NCI-H748 treated with DMSO at 0.1 percent for 48 hours (cell line): ENCODE measurements around the gene PLEKHN1.

Experiments used
- DNase-seq: peaks from one replicate; lab custom pipeline; 2025; lab: John Stamatoyannopoulos, UW

Gene PLEKHN1

GRCh38 chr1:962381-963300 lies 3.6 kb upstream of the PLEKHN1 start:
- DNase-seq, result no peak

DNA sequence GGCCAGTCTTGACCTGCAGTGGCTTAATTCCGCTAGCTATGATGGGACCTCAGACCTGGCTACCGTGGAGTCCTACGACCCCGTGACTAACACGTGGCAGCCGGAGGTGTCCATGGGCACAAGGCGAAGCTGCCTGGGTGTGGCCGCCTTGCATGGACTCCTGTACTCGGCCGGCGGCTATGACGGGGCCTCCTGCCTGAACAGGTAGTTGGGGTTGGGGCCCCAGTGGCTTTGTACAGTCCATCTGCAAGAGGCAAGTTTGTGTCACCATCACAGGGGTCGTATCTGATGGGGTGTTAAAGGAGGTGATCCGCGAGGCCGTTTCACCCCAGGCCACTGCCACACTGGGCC lies 3.0 kb upstream of the PLEKHN1 start:
- DNase-seq, result no peak

DNA sequence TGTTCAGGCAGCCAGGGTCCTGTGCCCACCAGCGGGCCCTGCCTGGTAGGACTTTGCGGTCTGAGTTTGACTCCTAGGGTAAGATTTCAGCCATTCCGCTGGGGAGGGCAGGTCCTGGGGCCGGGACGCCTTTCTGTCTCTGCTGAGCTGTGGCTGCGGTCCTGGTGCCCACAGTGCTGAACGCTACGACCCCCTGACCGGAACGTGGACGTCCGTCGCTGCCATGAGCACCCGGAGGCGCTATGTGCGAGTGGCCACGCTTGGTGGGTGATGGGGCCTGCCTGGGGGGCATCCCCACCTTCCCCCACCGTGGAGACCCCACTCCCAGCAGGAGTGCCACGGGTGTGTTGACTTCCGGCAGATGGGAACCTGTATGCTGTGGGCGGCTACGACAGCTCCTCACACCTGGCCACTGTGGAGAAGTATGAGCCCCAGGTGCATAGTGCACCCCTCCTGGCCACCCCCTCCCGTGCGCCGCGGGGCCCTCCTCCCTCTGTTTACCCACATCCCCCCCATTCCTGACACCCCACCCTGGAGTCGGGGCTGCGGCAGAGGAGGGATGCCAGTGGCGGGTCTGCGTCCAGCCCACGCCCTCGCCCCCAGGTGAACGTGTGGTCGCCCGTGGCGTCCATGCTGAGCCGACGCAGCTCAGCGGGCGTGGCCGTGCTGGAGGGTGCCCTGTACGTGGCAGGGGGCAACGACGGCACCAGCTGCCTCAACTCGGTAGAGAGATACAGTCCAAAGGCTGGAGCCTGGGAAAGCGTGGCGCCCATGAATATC lies 2.3 kb upstream of the PLEKHN1 start:
- no peak for DNase-seq

DNA sequence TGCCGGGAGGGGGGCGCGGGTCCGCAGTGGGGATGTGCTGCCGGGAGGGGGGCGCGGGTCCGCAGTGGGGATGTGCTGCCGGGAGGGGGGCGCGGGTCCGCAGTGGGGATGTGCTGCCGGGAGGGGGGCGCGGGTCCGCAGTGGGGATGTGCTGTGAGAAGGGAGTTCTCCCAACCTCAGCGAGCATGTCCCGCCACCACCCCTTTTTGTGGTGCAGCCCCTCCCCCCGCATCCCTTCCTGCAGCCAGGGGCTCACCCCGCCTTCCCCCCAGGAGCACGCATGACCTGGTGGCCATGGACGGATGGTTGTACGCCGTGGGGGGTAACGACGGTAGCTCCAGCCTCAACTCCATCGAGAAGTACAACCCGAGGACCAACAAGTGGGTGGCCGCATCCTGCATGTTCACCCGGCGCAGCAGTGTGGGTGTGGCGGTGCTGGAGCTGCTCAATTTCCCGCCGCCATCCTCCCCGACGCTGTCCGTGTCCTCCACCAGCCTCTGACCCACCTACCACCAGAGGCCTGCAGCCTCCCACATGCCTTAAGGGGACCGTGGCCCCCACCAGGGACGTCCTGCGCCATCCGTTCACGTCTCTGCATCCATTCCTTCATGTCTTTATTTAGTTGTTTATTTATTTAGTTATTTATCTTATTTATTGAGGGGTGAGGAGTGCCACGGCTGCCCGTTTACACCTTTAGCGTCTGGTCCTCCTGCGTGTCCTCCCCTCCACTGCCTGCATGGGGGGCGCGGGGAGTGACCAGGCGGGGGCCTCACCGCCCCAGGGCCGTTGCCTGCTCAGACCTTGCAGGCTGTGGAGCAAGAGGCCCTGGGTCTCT lies 1.4 kb upstream of the PLEKHN1 start:
- DNase-seq, result no peak

- DNase-seq, result no peak
These were observed 652 bp upstream of the PLEKHN1 start for GRCh38 chr1:965526-966134.

GRCh38 chr1:966704-967300 lies 520 bp downstream of the PLEKHN1 start:
- DNase-seq, result no peak

GRCh38 chr1:967466-968343 lies 1.4 kb downstream of the PLEKHN1 start:
- DNase-seq, result no peak

GRCh38 chr1:969260-969855 lies 3.1 kb downstream of the PLEKHN1 start:
- DNase-seq, result no peak

- DNase-seq, result no peak
These were observed 4.1 kb downstream of the PLEKHN1 start for GRCh38 chr1:970242-970972.

DNA sequence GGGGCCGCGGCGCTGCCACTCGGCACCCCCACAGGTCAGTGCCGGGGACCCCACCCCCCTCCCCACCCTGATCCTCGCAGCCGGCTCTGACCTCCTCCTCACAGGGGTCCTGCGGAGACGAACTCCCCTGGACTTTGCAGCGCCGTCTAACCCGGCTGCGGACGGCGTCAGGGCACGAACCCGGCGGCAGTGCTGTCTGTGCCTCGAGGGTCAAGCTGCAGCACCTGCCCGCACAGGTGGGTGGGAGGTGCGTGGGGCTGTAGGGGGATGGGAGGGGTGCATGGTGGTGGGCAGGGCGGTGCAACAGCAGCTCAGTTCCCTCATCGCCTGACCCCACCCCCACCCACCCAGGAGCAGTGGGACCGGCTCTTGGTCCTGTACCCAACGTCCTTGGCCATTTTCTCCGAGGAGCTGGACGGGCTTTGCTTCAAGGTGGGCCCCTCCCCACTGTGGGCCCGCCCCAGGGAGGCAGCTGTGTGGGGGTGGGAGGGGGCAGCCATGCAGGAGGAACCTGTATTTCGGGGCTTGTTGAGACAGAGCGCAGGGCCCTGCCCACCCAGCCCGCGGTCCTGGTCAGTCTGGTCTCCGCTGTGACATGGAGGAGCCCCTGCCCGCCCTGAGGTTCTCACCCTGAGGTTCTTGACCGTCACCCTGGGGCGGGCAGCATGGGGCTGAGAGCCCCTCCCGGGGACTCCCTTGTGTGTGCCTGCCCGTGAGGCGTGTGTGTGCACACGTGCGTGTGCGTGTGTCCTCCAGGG lies 4.9 kb downstream of the PLEKHN1 start:
- DNase-seq, result no peak

DNA sequence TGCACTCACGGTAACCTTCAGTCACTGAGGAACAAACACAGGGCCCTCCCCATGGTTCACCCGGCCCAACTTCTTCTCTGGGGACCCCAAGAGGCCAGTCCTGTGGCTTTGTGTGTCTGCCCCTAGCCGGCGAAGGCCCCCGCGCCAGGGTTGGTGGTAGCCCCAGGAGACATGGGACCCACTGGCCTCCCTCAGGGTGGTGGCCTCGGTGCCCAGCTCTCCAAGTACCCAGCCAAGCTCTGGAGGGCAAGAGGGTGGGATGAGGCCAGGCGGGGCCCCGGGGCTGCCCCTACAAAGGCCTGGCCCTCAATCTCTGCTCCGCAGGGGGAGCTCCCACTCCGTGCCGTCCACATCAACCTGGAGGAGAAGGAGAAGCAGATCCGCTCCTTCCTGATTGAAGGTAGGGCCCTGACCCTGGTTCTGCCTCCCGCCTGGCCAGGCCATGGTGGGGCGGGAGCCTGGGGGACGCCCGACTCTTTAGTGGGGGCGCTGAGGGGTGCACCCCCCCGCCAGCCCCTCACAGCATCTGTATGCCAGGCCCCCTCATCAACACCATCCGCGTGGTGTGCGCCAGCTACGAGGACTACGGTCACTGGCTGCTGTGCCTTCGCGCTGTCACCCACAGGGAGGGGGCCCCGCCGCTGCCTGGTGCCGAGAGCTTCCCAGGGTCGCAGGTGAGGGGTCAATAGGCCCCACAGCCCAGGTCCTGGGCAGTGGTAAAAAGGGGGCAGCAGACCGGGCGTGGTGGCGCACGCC lies 5.6 kb downstream of the PLEKHN1 start:
- DNase-seq, result no peak

GRCh38 chr1:972726-973458 lies 6.6 kb downstream of the PLEKHN1 start:
- DNase-seq, result no peak

- DNase-seq, result no peak
These were observed 7.4 kb downstream of the PLEKHN1 start for GRCh38 chr1:973459-974292.

DNA sequence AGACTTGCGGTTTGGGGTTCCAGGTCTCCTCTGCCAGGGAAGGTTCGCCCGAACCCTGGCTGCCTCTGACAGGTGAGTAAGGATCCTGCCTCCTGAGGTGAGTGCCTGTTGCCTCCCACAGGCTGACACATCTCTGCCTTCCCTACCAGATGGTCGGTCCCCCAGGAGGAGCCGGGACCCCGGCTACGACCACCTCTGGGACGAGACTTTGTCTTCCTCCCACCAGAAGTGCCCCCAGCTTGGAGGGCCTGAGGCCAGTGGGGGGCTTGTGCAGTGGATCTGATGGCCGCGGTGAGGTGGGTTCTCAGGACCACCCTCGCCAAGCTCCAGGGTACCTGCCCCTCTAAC lies 8.0 kb downstream of the PLEKHN1 start:
- no peak for DNase-seq

GRCh38 chr1:974687-975328 lies 8.5 kb downstream of the PLEKHN1 start:
- DNase-seq, result no peak

DNA sequence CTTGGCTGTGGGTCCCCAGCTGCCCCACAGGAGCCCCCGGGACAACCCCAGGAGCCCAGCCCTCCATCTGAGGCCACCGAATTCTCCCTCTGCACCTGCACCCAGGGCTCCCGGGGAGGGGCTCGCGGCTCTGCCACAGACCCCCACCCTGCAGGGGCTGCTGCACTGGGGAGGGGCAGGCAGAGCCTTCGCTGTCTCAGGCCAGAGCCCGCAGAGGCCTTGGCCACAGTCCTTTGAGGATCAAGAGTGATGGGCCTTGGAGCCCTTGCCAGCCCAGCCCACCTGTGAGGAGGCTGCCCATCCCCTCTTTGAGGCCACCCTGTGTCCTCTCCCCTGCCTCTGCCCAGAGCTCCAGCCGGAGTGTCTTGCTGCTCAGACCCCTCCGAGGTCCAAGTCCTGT lies 9.1 kb downstream of the PLEKHN1 start:
- DNase-seq, result no peak
